C4-2B (cell line): ENCODE results near the gene MYCBP2.

Source experiments
- H3K27ac ChIP-seq: fragments of 450-650 bp; 2 replicates; pipeline ENCODE4 v1.5.1; 2017
- CTCF ChIP-seq: fragments of 450-650 bp; conservative IDR thresholded peaks from 2 replicates; pipeline ENCODE4 v1.5.1; 2017; ENCODE audit warnings: mild to moderate bottlenecking
- ZFX ChIP-seq: fragments of 450-650 bp; IDR thresholded peaks from 2 replicates; pipeline ENCODE4 v1.6.1; 2017

The MYCBP2 gene

DNA sequence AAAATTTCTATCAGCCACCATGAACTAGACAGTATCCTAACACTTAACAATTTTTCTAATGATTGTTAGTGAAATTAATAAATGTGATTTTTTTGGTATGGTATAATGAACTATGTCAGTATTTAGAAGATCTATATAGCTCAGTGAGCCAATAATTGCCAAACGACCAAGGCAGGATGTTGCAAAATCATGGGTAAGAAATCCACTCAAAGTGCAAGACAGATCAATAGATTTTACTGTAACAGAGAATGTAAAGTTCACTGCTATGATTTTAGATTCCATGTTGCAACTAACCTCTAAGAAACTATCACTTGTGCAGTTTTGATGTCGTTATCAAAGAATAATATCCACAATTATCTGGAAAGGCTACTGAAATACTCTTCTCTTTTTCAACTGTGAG, 44.0 kb upstream of the MYCBP2 start:
- TF ChIP-seq ZFX: no peak
- TF ChIP-seq CTCF: no peak
- no peak overlapping the region for H3K27ac ChIP-seq

DNA sequence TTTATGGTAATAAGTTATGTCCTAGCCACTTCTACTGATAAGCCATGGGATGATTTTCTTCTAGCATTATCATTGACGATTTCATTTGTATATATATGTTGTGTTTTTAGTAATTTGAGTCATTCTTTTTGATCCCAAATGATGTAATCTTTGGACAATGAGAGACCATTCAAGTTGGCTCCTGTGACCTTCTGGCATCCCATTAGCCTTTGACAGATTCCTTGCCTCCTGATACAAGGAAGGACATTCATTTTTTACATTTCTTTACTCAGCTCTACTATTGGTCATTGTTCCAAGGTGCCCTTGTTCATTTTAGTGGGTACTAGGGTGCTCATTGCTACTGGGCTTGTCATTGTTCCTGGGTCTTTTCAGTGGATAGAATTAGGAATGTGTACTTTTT, 35.3 kb upstream of the MYCBP2 start:
- no peak overlapping the region for H3K27ac ChIP-seq
- TF ChIP-seq ZFX (no peak), CTCF (no peak)

- TF ChIP-seq ZFX (no peak), CTCF (no peak)
- no peak overlapping the region for H3K27ac ChIP-seq
Measured at GRCh38 chr13:77360032-77360685, 33.3 kb upstream of the MYCBP2 start.

GRCh38 chr13:77359171-77359570, 32.3 kb upstream of the MYCBP2 start:
- TF ChIP-seq ZFX (no peak), CTCF (no peak)

DNA sequence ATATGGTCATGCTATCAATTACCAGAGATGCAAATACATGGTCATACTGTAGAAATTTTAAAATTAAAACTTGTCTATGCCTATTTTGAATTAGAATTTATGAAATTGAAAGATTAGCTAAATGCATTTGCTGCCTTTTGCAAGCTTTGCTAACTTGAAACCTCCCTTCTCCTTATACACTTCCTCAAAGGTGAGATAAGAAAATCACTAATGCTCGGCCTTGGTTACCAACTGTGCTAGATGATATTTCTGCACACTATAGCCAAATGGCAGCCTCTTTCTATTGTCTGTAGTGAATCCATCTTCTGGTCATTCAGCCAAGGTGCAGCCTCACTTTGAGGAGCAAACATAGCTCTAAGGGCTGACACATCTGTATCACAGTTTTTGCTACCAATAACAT, 31.1 kb upstream of the MYCBP2 start:
- no peak overlapping the region for H3K27ac ChIP-seq
- no peak for TF ChIP-seq CTCF
- TF ChIP-seq ZFX: no peak

More at GRCh38 chr13:77359171-77359570, 32.3 kb upstream of the MYCBP2 start:
- H3K27ac ChIP-seq: no peak overlapping the region

DNA sequence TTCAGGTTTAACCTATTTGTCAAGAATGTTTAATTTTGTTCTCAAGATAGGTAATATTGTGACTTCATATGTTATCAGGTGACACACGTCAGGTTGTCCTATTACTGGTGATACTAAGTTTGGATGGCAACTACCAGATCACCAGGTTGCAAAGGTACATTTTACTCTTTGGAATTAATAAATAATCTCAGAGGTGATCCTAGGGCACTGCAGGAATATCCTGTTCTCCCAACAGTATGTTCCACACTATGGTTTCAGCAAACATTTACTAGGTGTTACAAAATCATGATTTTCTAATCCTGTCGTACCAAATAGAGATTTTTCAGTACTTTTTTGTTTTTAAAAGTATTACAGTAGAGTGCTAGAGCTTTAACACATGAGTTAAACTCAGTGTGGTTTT, 29.3 kb upstream of the MYCBP2 start:
- H3K27ac ChIP-seq: no peak overlapping the region
- no peak for TF ChIP-seq CTCF

DNA sequence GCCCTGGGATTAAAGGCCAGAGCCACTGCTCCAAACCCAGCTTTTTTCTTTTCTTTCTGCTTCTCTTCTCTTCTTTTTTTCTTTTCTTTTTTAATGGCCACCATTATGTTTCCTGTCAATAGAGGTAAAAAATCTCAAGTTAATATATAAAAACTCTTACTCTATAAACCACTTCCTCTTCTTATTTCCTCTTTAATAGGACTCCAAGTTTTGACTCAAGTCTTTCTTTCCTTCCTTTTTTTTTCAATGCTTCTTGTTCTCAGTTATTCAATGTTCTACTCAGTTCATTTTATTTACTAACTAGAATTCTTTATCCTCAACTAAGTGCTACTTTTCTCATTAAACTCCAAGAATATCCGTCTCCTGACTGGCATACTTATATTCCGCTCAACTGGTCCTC, 27.1 kb upstream of the MYCBP2 start:
- TF ChIP-seq CTCF (no peak), ZFX (no peak)
- H3K27ac ChIP-seq: no peak overlapping the region
